Neuronal stem cell (in vitro differentiated cells): Measurements from ENCODE around the gene MYZAP.

ENCODE experiments used
- DNase-seq: peaks from one replicate; pipeline ENCODE4 v3.0.0-alpha.2; 2013; ENCODE audit warnings: low spot score
- H2AFZ ChIP-seq: one replicate; pipeline ENCODE4 v1.6.1; 2013; ENCODE audit warnings: mild to moderate bottlenecking, low read length, inconsistent platforms
- H2AK5ac ChIP-seq: 2 replicates; pipeline ENCODE4 v1.6.1; 2013; ENCODE audit warnings: low read depth, mild to moderate bottlenecking, inconsistent platforms, low read length, moderate library complexity, mixed read lengths
- H2BK120ac ChIP-seq: 2 replicates; pipeline ENCODE4 v1.6.1; 2013; ENCODE audit warnings: low read depth, mild to moderate bottlenecking, inconsistent platforms, low read length, moderate library complexity, mixed read lengths
- H2BK12ac ChIP-seq: one replicate; pipeline ENCODE4 v1.6.1; 2013; ENCODE audit warnings: low read length, inconsistent platforms
- H2BK15ac ChIP-seq: 2 replicates; pipeline ENCODE4 v1.6.1; 2013; ENCODE audit warnings: mild to moderate bottlenecking, low read length, inconsistent platforms, mixed read lengths
- H2BK5ac ChIP-seq: one replicate; pipeline ENCODE4 v1.6.1; 2013; ENCODE audit warnings: inconsistent platforms, mild to moderate bottlenecking, low read length, moderate library complexity
- H3K14ac ChIP-seq: one replicate; pipeline ENCODE4 v1.6.1; 2013; ENCODE audit warnings: low read length, inconsistent platforms
- H3K18ac ChIP-seq: 2 replicates; pipeline ENCODE4 v1.6.1; 2013; ENCODE audit warnings: low read length, inconsistent platforms
- H3K23ac ChIP-seq: 2 replicates; pipeline ENCODE4 v1.6.1; 2013; ENCODE audit warnings: low read depth, mild to moderate bottlenecking, mixed read lengths, low read length, inconsistent platforms; ENCODE audit not compliant: poor library complexity
- H3K27ac ChIP-seq: replicated peaks from 3 replicates; pipeline ENCODE4 v1.5.1; 2013; ENCODE audit warnings: low read length, inconsistent platforms
- H3K27me3 ChIP-seq, 3 experiments: 2 replicates each; pipeline ENCODE4 v1.6.1; 2013; ENCODE audit warnings: low read length in 3 of 3, mild to moderate bottlenecking in 2 of 3, inconsistent platforms in 1 of 3, low read depth in 1 of 3, mixed read lengths in 1 of 3, moderate library complexity in 1 of 3; ENCODE audit not compliant: control insufficient read depth in 3 of 3, insufficient read depth in 3 of 3
- H3K36me3 ChIP-seq, 2 donors: replicated peaks in 1 of 2; 2 replicates each; pipeline ENCODE4 v1.6.1; 2013; ENCODE audit warnings: low read length in 2 of 2; ENCODE audit not compliant: control insufficient read depth in 2 of 2, insufficient read depth in 2 of 2
- H3K4ac ChIP-seq: 2 replicates; pipeline ENCODE4 v1.6.1; 2013; ENCODE audit warnings: inconsistent platforms, mild to moderate bottlenecking, low read length, moderate library complexity
- H3K4me1 ChIP-seq, 2 donors: 1 replicate in 1 of 2; 2 replicates in 1 of 2; pipeline ENCODE4 v1.6.1; 2013; ENCODE audit warnings: low read length in 2 of 2, low read depth in 1 of 2; ENCODE audit not compliant: control insufficient read depth in 2 of 2, insufficient read depth in 1 of 2
- H3K4me2 ChIP-seq: one replicate; pipeline ENCODE4 v1.6.1; 2013; ENCODE audit warnings: mild to moderate bottlenecking, low read length, inconsistent platforms; ENCODE audit not compliant: insufficient read depth, poor library complexity, severe bottlenecking
- H3K4me3 ChIP-seq, 2 donors: 2 replicates each; pipeline ENCODE4 v1.5.1; 2013; ENCODE audit warnings: low read length in 2 of 2, mild to moderate bottlenecking in 2 of 2, inconsistent platforms in 1 of 2, moderate library complexity in 1 of 2
- H3K79me1 ChIP-seq: one replicate; pipeline ENCODE4 v1.6.1; 2013; ENCODE audit warnings: low read depth, mild to moderate bottlenecking, inconsistent platforms, low read length, moderate library complexity
- H3K9ac ChIP-seq: one replicate; pipeline ENCODE4 v1.6.1; 2013; ENCODE audit warnings: mild to moderate bottlenecking, low read depth, low read length, inconsistent platforms; ENCODE audit not compliant: poor library complexity
- H3K9me3 ChIP-seq, 2 donors: replicated peaks in 1 of 2; 2 replicates each; pipeline versions ENCODE3 to v1.6.1; 2013; ENCODE audit warnings: low read length in 2 of 2, mild to moderate bottlenecking in 2 of 2, inconsistent platforms in 1 of 2, low read depth in 1 of 2, mixed read lengths in 1 of 2, moderate library complexity in 1 of 2; ENCODE audit not compliant: control insufficient read depth in 2 of 2, insufficient read depth in 1 of 2
- H4K8ac ChIP-seq: one replicate; pipeline ENCODE4 v1.6.1; 2013; ENCODE audit warnings: low read depth, mild to moderate bottlenecking, inconsistent platforms, low read length, moderate library complexity
- H4K91ac ChIP-seq: one replicate; pipeline ENCODE4 v1.6.1; 2013; ENCODE audit warnings: low read length, low read depth, mild to moderate bottlenecking, inconsistent platforms; ENCODE audit not compliant: poor library complexity
- WGBS, 2 donors: extraction: QIAGEN DNeasy Blood & Tissue Kit; methylation state at CpG; one replicate each; pipeline ENCODE4 v1.1.7; 2013; ENCODE audit warnings: missing lambda C conversion rate in 2 of 2, mixed read lengths in 1 of 2; ENCODE audit not compliant: insufficient read length in 2 of 2, insufficient replicate concordance in 1 of 2; ENCODE audit errors: extremely low coverage in 2 of 2; 5-methylcytosine and 5-hydroxymethylcytosine counted together

MYZAP gene

DNA sequence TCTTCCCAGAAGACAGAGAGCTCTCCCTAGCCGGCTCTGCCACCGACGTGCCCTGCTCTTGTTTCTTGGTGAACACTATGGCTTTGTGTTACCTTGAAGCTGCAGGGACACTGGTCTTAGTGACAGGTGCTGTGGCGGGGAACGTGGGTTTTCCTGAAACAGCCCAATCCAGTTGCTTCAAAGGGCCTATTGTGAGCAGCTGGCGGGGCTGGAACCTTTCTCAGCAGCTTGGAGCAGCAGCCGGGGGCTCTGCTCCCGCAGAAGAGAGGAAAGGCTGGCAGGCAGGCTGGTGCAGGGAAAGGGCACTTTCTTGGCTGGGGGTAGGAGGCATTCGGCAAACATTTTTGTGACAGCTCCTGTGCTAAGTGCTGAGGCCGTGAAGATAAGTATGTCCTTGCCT lies 12.8 kb downstream of the MYZAP start:
- no peak overlapping the region for H3K4me3 ChIP-seq
- H2AK5ac ChIP-seq = no peak overlapping the region
- no peak overlapping the region for H2BK5ac ChIP-seq
- no peak overlapping the region for H4K8ac ChIP-seq
- no peak overlapping the region for H2BK15ac ChIP-seq
- H2BK120ac ChIP-seq = no peak overlapping the region
- no peak overlapping the region for H3K4me2 ChIP-seq
- H3K27me3 ChIP-seq = peaks cover 0 to 37% (median 0%) of the 10 kb centered on the region in 3 experiments
- peaks cover 0 to 4% of the 10 kb centered on the region in 2 donors for H3K4me1 ChIP-seq
- no peak overlapping the region for H2AFZ ChIP-seq
- H3K9me3 ChIP-seq = no peaks in the 10 kb centered on the region
- H3K23ac ChIP-seq = no peak overlapping the region
- H3K27ac ChIP-seq = no peak overlapping the region
- H3K36me3 ChIP-seq = no peaks in the 10 kb centered on the region
- no peaks in the 10 kb centered on the region for H3K79me1 ChIP-seq
- H3K14ac ChIP-seq = no peak overlapping the region
- no peak overlapping the region for H3K4ac ChIP-seq
- DNase-seq = no peak
- H4K91ac ChIP-seq = no peak overlapping the region
- no CpG with 5 or more reads among the region's 10 CpGs for WGBS, 2 donors
- no peak overlapping the region for H2BK12ac ChIP-seq
- no peak overlapping the region for H3K9ac ChIP-seq
- H3K18ac ChIP-seq = no peak overlapping the region

DNA sequence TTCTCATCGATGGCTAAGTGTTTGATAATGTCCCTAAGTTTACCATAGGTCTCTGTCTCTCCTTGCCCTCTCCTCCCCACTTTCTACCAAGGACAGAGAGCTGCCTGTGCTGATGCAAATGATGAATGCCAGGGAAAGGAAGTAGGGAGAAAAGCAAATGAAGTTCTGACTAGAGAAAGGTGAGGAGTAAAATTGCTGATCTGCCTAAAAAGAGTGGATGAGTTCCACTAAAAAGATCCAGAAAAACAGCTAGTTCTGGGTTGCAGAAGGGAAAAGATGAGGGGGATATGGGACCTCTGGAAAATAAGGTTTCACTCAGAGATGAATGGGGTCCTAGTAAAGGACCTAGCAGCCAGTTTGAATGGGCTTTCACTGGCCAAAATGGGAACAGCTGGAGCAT lies 13.8 kb downstream of the MYZAP start:
- Histone ChIP-seq H2BK15ac (no peak overlapping the region), H3K4ac (no peak overlapping the region), H4K91ac (no peak overlapping the region), H3K9me3 (no peaks in the 10 kb centered on the region), H3K23ac (no peak overlapping the region), H3K79me1 (no peaks in the 10 kb centered on the region), H3K18ac (no peak overlapping the region), H2BK12ac (no peak overlapping the region), H3K27ac (no peak overlapping the region), H4K8ac (no peak overlapping the region), H3K36me3 (no peaks in the 10 kb centered on the region), H2BK5ac (no peak overlapping the region), H3K14ac (no peak overlapping the region), H2AFZ (no peak overlapping the region), H3K9ac (no peak overlapping the region), H2BK120ac (no peak overlapping the region), H3K4me2 (no peak overlapping the region), H3K4me1 (peaks cover 0 to 7% of the 10 kb centered on the region in 2 donors), H3K27me3 (peaks cover 0 to 32% (median 0%) of the 10 kb centered on the region in 3 experiments), H3K4me3 (no peak overlapping the region), H2AK5ac (no peak overlapping the region)
- DNase-seq = no peak
- WGBS, 2 donors = no CpG with 5 or more reads among the region's 1 CpG

GRCh38 chr15:57606048-57606447 lies 14.3 kb downstream of the MYZAP start:
- Histone ChIP-seq H3K4me3 (no peak overlapping the region), H2BK5ac (no peak overlapping the region), H2AFZ (no peak overlapping the region), H4K91ac (no peak overlapping the region), H3K4me2 (no peak overlapping the region), H3K9me3 (no peaks in the 10 kb centered on the region), H3K14ac (no peak overlapping the region), H2BK120ac (no peak overlapping the region), H3K18ac (no peak overlapping the region), H3K4me1 (peaks cover 0 to 7% of the 10 kb centered on the region in 2 donors), H3K9ac (no peak overlapping the region), H3K27ac (no peak overlapping the region), H3K36me3 (no peaks in the 10 kb centered on the region), H2BK15ac (no peak overlapping the region), H3K23ac (no peak overlapping the region), H4K8ac (no peak overlapping the region), H2BK12ac (no peak overlapping the region), H3K27me3 (peaks cover 0 to 36% (median 0%) of the 10 kb centered on the region in 3 experiments), H3K4ac (no peak overlapping the region), H3K79me1 (no peaks in the 10 kb centered on the region), H2AK5ac (no peak overlapping the region)
- DNase-seq = no peak
- no CpG with 5 or more reads among the region's 2 CpGs for WGBS, 2 donors

DNA sequence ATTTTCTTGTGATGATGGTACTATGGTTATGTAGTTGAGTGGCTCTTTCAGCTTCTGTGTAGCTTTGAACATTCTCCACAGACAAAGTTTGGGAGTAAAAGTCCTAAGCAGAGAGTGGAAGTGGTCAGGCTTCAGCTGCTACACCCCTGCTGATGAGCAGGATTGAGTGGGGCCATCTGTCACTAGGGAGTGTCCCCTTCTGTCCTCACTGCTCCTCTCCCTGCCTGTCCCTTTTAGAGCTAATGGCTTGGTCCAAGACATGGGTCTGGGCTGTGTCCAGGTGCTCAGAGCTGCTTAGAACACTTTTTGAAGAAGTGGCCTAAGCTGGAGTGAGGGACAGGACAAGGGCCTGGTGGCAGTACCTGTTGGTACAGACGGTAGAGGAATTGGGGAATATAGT lies 15.1 kb downstream of the MYZAP start:
- H3K27me3 ChIP-seq = peaks cover 0 to 33% (median 0%) of the 10 kb centered on the region in 3 experiments
- no peak overlapping the region for H3K4me2 ChIP-seq
- no CpG with 5 or more reads among the region's 1 CpG for WGBS, 2 donors
- no peak overlapping the region for H2AFZ ChIP-seq
- no peak overlapping the region for H2AK5ac ChIP-seq
- H2BK120ac ChIP-seq = no peak overlapping the region
- no peak overlapping the region for H4K91ac ChIP-seq
- H3K36me3 ChIP-seq = no peaks in the 10 kb centered on the region
- H3K14ac ChIP-seq = no peak overlapping the region
- H2BK12ac ChIP-seq = no peak overlapping the region
- no peaks in the 10 kb centered on the region for H3K79me1 ChIP-seq
- H3K4me1 ChIP-seq = peaks cover 0 to 7% of the 10 kb centered on the region in 2 donors
- no peak overlapping the region for H4K8ac ChIP-seq
- no peak overlapping the region for H3K4me3 ChIP-seq
- DNase-seq = no peak
- no peaks in the 10 kb centered on the region for H3K9me3 ChIP-seq
- no peak overlapping the region for H3K27ac ChIP-seq
- H3K23ac ChIP-seq = no peak overlapping the region
- H3K18ac ChIP-seq = no peak overlapping the region
- no peak overlapping the region for H3K4ac ChIP-seq
- H2BK15ac ChIP-seq = no peak overlapping the region
- H3K9ac ChIP-seq = no peak overlapping the region
- no peak overlapping the region for H2BK5ac ChIP-seq
